BE2C (cell line): ENCODE results near the gene CRTC2.

Source experiments
- DNase-seq: peaks from one replicate; pipeline ENCODE4 v3.0.0-alpha.2; 2020
- H3K27me3 ChIP-seq: fragments of 250-450 bp; sonication (Bioruptor Pico); 2 replicates; pipeline ENCODE4 v1.5.1; 2020; ENCODE audit warnings: mild to moderate bottlenecking
- H3K36me3 ChIP-seq: fragments of 250-450 bp; sonication (Bioruptor Pico); 2 replicates; pipeline ENCODE4 v1.5.1; 2020; ENCODE audit warnings: mild to moderate bottlenecking
- H3K4me1 ChIP-seq: fragments of 250-450 bp; sonication (Bioruptor Pico); 2 replicates; pipeline ENCODE4 v1.5.1; 2020
- H3K4me3 ChIP-seq: 2 replicates; pipeline ENCODE4 v1.5.1; 2011; ENCODE audit warnings: low read depth, low read length
- H3K9me3 ChIP-seq: fragments of 250-450 bp; sonication (Bioruptor Pico); 2 replicates; pipeline ENCODE4 v1.5.1; 2020
- TF ChIP-seq, protein P1 (sequence below): IDR thresholded peaks from 2 replicates; pipeline ENCODE4 v1.5.1; 2012; ENCODE audit warnings: mild to moderate bottlenecking, low read depth, low read length

CRTC2 gene

DNA sequence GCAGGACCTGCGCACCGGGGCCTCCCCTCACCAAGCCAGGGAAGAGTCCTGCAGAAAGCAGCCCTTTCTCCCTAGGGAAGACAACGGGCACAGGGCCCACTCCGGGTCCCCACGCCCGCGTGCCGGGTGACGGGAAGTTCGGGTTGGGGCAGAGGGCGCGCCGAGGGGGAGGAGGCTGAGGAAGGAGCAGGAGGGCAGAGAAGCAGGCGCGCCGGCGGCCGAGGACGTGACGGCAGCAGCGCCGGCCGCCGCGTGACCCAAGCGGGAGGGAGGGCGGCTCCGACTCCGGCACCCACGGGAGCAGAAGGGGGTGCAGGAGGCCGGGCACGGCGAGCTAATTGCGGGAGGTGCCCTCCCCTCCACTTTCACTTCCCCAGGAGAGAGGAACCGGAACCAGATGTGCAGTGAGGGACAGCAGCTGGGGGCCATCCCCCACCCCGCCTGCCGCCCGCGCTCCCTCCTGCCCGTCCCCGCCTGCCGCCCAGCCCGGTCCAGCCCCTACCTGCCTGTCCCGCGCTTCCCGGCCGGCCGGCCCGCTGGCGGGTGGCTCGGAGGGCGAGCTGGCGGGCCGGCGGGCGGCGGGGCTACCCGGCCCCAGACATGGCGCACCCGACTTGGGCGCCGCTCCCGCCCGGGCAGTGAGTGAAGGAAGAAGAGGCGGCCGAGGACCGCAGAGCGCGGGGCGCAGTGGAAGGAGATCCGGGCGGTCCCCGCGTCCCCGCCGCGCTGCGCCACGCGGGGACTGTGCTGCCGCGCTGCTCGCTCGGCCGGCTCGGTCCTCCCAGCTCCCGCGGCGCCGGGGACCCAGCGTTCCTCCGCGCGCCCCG, 12.4 kb downstream of the CRTC2 start:
- Histone ChIP-seq H3K9me3 (no peaks in the 10 kb centered on the region), H3K4me3 (peak overlapping the region; percentile 81), H3K4me1 (no peaks in the 10 kb centered on the region), H3K27me3 (no peaks in the 10 kb centered on the region), H3K36me3 (peaks cover 14% of the 10 kb centered on the region)
- peak; percentile 70 for DNase-seq
- TF ChIP-seq, protein P1, sequence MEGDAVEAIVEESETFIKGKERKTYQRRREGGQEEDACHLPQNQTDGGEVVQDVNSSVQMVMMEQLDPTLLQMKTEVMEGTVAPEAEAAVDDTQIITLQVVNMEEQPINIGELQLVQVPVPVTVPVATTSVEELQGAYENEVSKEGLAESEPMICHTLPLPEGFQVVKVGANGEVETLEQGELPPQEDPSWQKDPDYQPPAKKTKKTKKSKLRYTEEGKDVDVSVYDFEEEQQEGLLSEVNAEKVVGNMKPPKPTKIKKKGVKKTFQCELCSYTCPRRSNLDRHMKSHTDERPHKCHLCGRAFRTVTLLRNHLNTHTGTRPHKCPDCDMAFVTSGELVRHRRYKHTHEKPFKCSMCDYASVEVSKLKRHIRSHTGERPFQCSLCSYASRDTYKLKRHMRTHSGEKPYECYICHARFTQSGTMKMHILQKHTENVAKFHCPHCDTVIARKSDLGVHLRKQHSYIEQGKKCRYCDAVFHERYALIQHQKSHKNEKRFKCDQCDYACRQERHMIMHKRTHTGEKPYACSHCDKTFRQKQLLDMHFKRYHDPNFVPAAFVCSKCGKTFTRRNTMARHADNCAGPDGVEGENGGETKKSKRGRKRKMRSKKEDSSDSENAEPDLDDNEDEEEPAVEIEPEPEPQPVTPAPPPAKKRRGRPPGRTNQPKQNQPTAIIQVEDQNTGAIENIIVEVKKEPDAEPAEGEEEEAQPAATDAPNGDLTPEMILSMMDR, result no peak

DNA sequence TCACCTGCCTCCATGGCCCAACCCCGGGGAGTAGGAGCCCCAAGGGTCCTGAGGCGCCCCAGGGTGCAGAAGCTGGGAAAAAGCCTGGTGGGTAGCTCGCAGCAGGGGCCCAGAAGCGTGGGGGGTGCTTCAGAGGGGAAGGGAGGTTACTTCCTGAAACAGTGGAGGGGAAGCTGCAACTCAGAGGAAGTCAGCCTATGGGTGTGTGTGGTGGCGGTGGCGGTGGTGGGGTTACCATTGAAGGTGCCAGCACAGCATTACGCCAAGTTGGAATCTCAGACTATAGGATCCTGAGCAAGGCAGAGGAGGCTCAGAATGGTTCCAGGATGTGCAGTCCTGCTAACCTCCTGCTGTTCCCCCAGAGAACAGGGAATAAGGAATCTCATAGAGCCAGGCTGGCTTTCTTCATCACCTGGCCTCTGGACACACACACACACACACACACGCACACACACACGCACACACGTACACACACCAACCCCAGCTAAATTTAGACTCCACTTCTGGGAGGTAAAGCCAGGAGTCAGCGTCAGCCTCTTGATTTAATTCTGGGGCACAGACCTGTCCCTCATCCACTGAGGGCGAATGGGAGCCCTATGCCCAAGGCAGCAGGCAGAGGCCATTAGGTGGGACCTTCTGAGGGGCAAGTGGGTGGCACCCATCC, 13.1 kb downstream of the CRTC2 start:
- peak overlapping the region; percentile 81 for H3K4me3 ChIP-seq
- TF ChIP-seq, protein P1, result no peak
- H3K27me3 ChIP-seq, result no peaks in the 10 kb centered on the region
- no peak for DNase-seq
- H3K9me3 ChIP-seq, result no peaks in the 10 kb centered on the region
- H3K4me1 ChIP-seq, result no peaks in the 10 kb centered on the region
- H3K36me3 ChIP-seq, result peaks cover 19% of the 10 kb centered on the region

GRCh38 chr1:153944827-153945117, 13.6 kb downstream of the CRTC2 start:
- Histone ChIP-seq H3K4me3 (no peak overlapping the region; the same call in 1 of the 2 replicates), H3K9me3 (no peaks in the 10 kb centered on the region), H3K4me1 (no peaks in the 10 kb centered on the region), H3K36me3 (peaks cover 23% of the 10 kb centered on the region), H3K27me3 (no peaks in the 10 kb centered on the region)
- no peak for DNase-seq
- TF ChIP-seq, protein P1, result no peak

GRCh38 chr1:153944005-153944826, 14.2 kb downstream of the CRTC2 start:
- Histone ChIP-seq H3K4me3 (no peak overlapping the region), H3K4me1 (no peaks in the 10 kb centered on the region), H3K36me3 (peaks cover 25% of the 10 kb centered on the region), H3K9me3 (no peaks in the 10 kb centered on the region), H3K27me3 (no peaks in the 10 kb centered on the region)
- TF ChIP-seq, protein P1, result no peak
- no peak for DNase-seq

GRCh38 chr1:153942766-153943549, 15.5 kb downstream of the CRTC2 start:
- H3K4me1 ChIP-seq, result no peaks in the 10 kb centered on the region
- TF ChIP-seq, protein P1, result no peak

More at GRCh38 chr1:153942766-153943549, 15.5 kb downstream of the CRTC2 start:
- H3K27me3 ChIP-seq, result no peaks in the 10 kb centered on the region
- H3K36me3 ChIP-seq, result peaks cover 25% of the 10 kb centered on the region
- H3K9me3 ChIP-seq, result no peaks in the 10 kb centered on the region
- DNase-seq, result no peak
- no peak overlapping the region for H3K4me3 ChIP-seq
